T-helper 1 cell treated with Interleukin-12 subunit alpha and Interleukin-12 subunit beta and Interleukin-4 antibody, amounts not matched to agents 30 μg/mL and 1 μg/mL, for 36 hours (primary cell): ENCODE results near the gene HIPK2.
A peak's percentile ranks its signal among the peaks of the same experiment; 100 is the strongest.

ENCODE experiments used
- H3K27ac Mint-ChIP-seq: one replicate; pipeline ENCODE4 v1.8.0; 2021; ENCODE audit warnings: mild to moderate bottlenecking, mixed read lengths
- H3K27me3 Mint-ChIP-seq: one replicate; pipeline ENCODE4 v1.8.0; 2021; ENCODE audit warnings: low read depth, mixed read lengths
- H3K36me3 Mint-ChIP-seq: one replicate; pipeline ENCODE4 v1.8.0; 2021; ENCODE audit warnings: low read depth, mixed read lengths
- H3K4me1 Mint-ChIP-seq: one replicate; pipeline ENCODE4 v1.8.0; 2021; ENCODE audit warnings: low read depth, mixed read lengths
- H3K4me3 Mint-ChIP-seq: one replicate; pipeline ENCODE4 v1.8.0; 2021; ENCODE audit warnings: mild to moderate bottlenecking, moderate library complexity, mixed read lengths
- H3K9me3 Mint-ChIP-seq: one replicate; pipeline ENCODE4 v1.8.0; 2021; ENCODE audit warnings: mixed read lengths

The HIPK2 gene

DNA sequence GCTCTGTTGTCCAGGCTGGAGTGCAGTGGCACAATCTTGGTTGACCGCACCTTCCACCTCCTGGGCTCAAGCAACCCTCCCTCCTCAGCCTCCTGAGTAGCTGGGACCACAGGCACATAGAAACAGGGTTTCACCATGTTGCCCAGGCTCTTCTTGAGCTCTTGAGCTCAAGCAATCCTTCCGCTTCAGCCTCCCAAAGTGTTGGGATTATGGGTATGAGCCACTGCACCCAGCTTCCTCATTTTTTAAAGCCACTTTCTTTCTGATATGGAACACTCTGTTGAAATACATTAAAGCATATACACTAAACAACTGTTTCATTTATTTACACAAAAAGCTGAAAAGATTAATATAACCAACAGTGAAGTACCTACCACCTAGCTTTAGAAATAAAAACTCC is 137.1 kb downstream of the HIPK2 start:
- H3K27ac Mint-ChIP-seq, result no peak overlapping the region
- no peaks in the 10 kb centered on the region for H3K9me3 Mint-ChIP-seq
- peaks cover 40% of the 10 kb centered on the region for H3K4me1 Mint-ChIP-seq

DNA sequence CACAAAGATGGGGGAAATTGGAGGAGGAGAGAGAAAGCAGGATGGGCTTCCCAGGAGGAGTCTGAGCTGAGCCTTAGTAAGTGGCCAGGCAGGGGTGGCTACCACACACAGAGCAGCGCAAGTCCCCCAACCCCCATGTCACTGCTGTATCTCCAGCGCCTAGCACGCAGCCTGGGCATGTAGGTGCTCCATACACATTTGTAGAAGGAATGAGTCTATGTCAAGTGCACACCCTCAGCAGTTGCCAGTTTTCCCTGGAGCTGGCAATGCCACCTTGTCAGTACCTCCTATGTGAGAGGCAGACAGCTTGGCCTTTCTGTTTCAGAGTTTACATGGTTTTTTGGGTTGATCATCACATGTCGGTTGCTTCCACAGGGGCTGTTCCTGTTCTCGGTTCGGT is 138.2 kb downstream of the HIPK2 start:
- H3K4me1 Mint-ChIP-seq, result peaks cover 45% of the 10 kb centered on the region
- no peaks in the 10 kb centered on the region for H3K9me3 Mint-ChIP-seq
- peaks cover 17% of the 10 kb centered on the region for H3K36me3 Mint-ChIP-seq
- H3K4me3 Mint-ChIP-seq, result no peak overlapping the region
- H3K27ac Mint-ChIP-seq, result no peak overlapping the region
- no peaks in the 10 kb centered on the region for H3K27me3 Mint-ChIP-seq

More for the DNA sequence above, 137.1 kb downstream of the HIPK2 start:
- H3K27me3 Mint-ChIP-seq, result no peaks in the 10 kb centered on the region
- H3K4me3 Mint-ChIP-seq, result no peak overlapping the region
- H3K36me3 Mint-ChIP-seq, result peaks cover 14% of the 10 kb centered on the region

DNA sequence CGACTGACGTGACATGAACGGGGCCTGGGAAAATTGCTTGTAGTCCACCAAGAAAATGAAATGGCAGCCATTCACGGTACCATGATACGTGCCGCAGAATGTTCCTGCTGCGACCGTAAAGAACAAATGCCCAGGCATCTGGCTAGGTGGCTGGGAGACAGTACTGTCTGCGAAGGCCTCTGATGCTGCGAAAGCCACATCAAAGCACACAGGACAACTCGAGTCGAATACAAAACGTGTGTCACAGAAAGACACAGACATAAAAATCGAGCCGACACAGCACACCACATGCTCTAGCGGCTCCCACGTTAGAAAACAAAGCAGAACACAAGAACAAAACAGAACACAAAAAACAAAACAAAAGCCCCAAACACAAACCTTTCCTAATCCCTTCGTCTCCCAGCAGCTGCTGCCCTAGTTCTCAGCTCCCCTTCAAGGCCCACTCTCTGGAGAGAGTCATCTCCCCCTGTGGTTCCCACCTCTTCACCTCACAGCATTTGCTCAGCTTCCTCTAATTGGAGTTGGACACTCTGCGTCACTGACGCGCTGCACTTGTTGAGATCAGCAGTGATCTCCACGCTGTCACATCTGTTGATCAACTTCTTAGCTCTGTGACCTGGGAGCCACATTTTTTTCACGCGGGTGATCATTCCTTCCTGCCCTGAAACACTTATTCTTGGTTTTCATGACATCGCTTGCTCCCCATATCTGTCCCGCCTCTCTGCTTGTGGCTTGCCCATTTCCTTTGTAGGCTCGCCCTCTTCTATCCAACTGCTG is 142.1 kb downstream of the HIPK2 start:
- H3K4me1 Mint-ChIP-seq, result peaks cover 40% of the 10 kb centered on the region
- H3K4me3 Mint-ChIP-seq, result peak overlapping the region; percentile 90
- H3K27me3 Mint-ChIP-seq, result no peaks in the 10 kb centered on the region

DNA sequence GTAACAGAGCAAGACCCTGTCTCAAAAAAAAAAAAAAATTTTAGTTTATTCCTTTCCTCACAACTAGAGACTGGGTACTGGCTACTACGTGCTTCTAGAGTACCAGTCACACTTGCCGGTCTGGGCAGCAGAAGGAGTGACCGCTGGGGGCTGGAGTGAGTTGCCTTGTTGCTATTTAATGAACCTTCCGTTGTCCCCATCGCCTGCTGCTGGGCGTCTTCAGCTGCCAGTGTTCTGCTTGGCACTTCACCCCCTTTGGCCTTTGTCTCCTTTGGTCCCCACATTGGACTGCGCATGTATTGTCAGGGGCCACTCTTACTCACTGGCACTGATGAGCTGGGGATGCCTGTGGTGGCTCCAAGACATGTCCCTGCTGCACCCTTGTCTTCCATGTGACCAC is 143.7 kb downstream of the HIPK2 start:
- no peak overlapping the region for H3K4me3 Mint-ChIP-seq
- H3K4me1 Mint-ChIP-seq, result peaks cover 49% of the 10 kb centered on the region
- peak overlapping the region; percentile 11 for H3K27ac Mint-ChIP-seq
- H3K36me3 Mint-ChIP-seq, result peaks cover 31% of the 10 kb centered on the region
- H3K27me3 Mint-ChIP-seq, result no peaks in the 10 kb centered on the region
- H3K9me3 Mint-ChIP-seq, result no peaks in the 10 kb centered on the region

More for the DNA sequence above, 142.1 kb downstream of the HIPK2 start:
- no peaks in the 10 kb centered on the region for H3K9me3 Mint-ChIP-seq
- peak overlapping the region; percentile 99 for H3K27ac Mint-ChIP-seq
- peaks cover 22% of the 10 kb centered on the region for H3K36me3 Mint-ChIP-seq

- no peak overlapping the region for H3K27ac Mint-ChIP-seq
- peaks cover 62% of the 10 kb centered on the region for H3K4me1 Mint-ChIP-seq
- H3K4me3 Mint-ChIP-seq, result no peak overlapping the region
- H3K36me3 Mint-ChIP-seq, result peaks cover 42% of the 10 kb centered on the region
- H3K27me3 Mint-ChIP-seq, result no peaks in the 10 kb centered on the region
- H3K9me3 Mint-ChIP-seq, result peaks cover 4% of the 10 kb centered on the region
These were observed 146.2 kb downstream of the HIPK2 start for GRCh38 chr7:139631520-139632031.

- Mint-ChIP-seq H3K9me3 (peaks cover 4% of the 10 kb centered on the region), H3K27ac (peak overlapping the region; percentile 42), H3K4me3 (no peak overlapping the region), H3K4me1 (peaks cover 60% of the 10 kb centered on the region), H3K36me3 (peaks cover 46% of the 10 kb centered on the region), H3K27me3 (no peaks in the 10 kb centered on the region)
These were observed 146.9 kb downstream of the HIPK2 start for GRCh38 chr7:139630643-139631519.

GRCh38 chr7:139629392-139630082 is 148.3 kb downstream of the HIPK2 start:
- peaks cover 60% of the 10 kb centered on the region for H3K4me1 Mint-ChIP-seq
- H3K27ac Mint-ChIP-seq, result no peak overlapping the region
- H3K27me3 Mint-ChIP-seq, result no peaks in the 10 kb centered on the region
- no peak overlapping the region for H3K4me3 Mint-ChIP-seq
- H3K9me3 Mint-ChIP-seq, result peaks cover 4% of the 10 kb centered on the region
- H3K36me3 Mint-ChIP-seq, result peaks cover 53% of the 10 kb centered on the region

DNA sequence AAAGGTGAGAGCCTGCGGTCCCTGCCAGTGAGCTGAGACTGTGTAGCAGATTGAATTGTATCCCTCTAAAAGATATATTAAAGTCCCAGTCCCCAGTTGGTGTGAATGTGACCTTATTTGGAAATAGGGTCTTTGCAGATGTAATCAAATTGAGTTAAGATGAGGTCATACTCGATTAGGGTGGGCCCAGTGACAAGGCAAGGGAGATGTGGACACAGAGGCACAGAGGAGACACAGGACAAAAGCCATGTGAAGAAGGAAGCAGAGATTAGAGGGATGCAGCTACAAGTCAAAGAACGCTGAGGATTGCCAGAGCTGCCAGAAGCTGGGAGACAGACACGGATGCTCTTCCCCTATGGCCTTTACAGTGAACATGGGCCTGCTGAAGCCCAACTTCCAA is 150.0 kb downstream of the HIPK2 start:
- Mint-ChIP-seq H3K36me3 (peaks cover 57% of the 10 kb centered on the region), H3K4me1 (peaks cover 65% of the 10 kb centered on the region), H3K9me3 (peaks cover 4% of the 10 kb centered on the region), H3K27ac (peak overlapping the region; percentile 90), H3K27me3 (no peaks in the 10 kb centered on the region), H3K4me3 (no peak overlapping the region)

- Mint-ChIP-seq H3K27ac (peak overlapping the region; percentile 90), H3K36me3 (peaks cover 57% of the 10 kb centered on the region), H3K27me3 (no peaks in the 10 kb centered on the region), H3K4me1 (peaks cover 63% of the 10 kb centered on the region), H3K4me3 (peak overlapping the region; percentile 66), H3K9me3 (peaks cover 4% of the 10 kb centered on the region)
These were observed 151.0 kb downstream of the HIPK2 start for GRCh38 chr7:139626817-139627216.

GRCh38 chr7:139623518-139623917 is 154.3 kb downstream of the HIPK2 start:
- Mint-ChIP-seq H3K36me3 (peaks cover 45% of the 10 kb centered on the region), H3K4me3 (no peak overlapping the region), H3K27me3 (no peaks in the 10 kb centered on the region), H3K9me3 (peaks cover 4% of the 10 kb centered on the region), H3K27ac (peak overlapping the region; percentile 50), H3K4me1 (peaks cover 45% of the 10 kb centered on the region)

DNA sequence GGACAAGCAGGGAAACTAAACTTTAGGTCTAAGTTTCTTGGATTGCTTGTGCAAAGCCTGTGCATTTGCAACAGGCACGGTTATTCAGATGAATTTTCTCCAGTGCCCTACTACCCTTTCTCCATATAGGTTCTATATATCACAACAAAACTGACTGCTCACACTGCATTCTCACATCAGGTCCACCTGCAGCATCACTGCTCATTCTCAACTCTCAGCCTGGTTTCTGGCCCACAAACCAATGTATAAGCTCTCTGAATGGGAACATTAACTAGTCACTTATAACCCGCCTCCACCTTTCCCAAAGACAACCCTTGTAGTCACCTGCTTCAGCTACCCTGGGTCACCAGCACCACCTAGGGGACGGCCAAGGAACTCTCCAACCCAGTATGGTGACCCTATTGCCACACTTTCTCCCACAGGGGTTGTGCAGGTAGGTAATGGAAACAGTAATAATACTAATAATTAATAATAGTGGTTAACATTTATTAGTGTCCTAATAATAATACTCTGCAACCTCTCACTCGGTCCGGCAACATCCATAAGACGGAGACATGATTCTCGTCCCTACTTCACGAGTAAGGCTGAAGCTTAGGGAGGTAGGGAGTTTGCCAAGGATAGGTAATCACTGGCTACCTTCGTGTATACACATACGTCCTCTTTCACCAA is 157.0 kb downstream of the HIPK2 start:
- Mint-ChIP-seq H3K4me3 (no peak overlapping the region), H3K27me3 (no peaks in the 10 kb centered on the region), H3K4me1 (peaks cover 23% of the 10 kb centered on the region), H3K27ac (no peak overlapping the region), H3K36me3 (peaks cover 32% of the 10 kb centered on the region), H3K9me3 (no peaks in the 10 kb centered on the region)

DNA sequence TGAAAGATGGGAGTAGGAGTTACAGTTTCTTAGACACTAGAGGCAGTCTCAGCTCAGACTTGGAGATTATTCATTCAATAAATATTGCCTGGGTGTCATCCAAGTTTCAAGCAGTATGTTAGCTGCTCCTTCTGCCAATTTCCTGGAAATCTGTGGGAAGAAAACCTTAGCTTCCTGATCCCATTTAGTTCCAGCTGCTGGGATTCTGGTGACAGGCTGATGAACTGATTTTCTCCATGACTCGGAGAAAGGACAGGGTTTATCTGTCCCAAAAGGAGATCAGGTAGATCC is 158.5 kb downstream of the HIPK2 start:
- H3K4me3 Mint-ChIP-seq, result no peak overlapping the region
- H3K36me3 Mint-ChIP-seq, result peaks cover 19% of the 10 kb centered on the region
- no peaks in the 10 kb centered on the region for H3K9me3 Mint-ChIP-seq
- no peaks in the 10 kb centered on the region for H3K27me3 Mint-ChIP-seq
- peaks cover 12% of the 10 kb centered on the region for H3K4me1 Mint-ChIP-seq
- no peak overlapping the region for H3K27ac Mint-ChIP-seq

DNA sequence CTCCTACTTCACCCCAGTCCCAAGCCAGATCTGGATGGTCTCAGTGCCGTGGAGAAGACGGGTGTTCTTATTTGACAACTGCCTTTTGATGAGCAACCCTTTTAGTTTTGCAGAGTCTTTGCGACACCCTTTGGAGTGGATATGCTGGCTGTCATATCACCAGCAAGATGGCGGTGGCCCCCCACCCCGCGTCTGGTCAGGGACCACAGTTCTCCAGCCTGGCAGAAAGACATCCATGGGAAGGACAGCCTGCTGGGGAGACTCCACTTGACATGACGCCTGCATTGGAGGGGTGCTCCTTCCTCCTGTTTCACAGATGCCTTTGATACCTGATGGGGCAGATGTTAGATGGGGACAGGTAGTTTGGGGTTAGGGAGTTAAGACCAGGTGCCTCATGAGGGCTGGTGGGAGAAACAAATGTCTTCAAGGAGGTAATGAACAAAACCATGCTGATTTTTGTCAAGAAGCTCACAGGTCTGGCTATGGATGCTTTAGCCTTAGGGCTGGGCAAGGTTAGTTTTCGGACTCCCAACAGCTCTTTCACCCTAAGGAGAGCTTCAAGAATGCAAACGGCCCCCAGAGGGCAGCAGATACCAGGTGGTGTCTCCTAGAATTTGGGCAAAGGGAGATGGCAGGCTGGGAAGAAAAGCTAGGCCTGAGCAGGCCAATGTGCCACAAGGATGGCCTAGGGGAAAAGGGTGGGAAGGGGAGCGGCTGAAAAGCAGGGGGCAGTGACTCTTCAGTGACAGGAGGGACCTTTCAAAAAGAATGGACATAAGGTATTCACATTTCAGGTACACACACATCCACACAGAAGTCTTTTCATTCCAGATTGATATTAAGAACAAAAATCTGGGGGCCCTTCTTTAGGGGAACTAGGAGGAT is 159.1 kb downstream of the HIPK2 start:
- Mint-ChIP-seq H3K27ac (no peak overlapping the region), H3K9me3 (no peaks in the 10 kb centered on the region), H3K27me3 (no peaks in the 10 kb centered on the region), H3K4me3 (no peak overlapping the region), H3K4me1 (peaks cover 8% of the 10 kb centered on the region), H3K36me3 (peaks cover 15% of the 10 kb centered on the region)
